Activated naive CD4-positive, alpha-beta T cell (primary cell): ENCODE results near the gene PAPPA.

ENCODE experiments used
- DNase-seq, 4 experiments: peaks; one replicate each; lab custom pipeline; 2025; lab: John Stamatoyannopoulos, UW

The PAPPA gene

GRCh38 chr9:116232424-116233159, 79.0 kb downstream of the PAPPA start:
- DNase-seq: no peak

GRCh38 chr9:116233160-116233530, 79.6 kb downstream of the PAPPA start:
- DNase-seq: no peak

GRCh38 chr9:116234081-116234480, 80.5 kb downstream of the PAPPA start:
- DNase-seq: no peak

GRCh38 chr9:116236979-116237378, 83.4 kb downstream of the PAPPA start:
- no peak for DNase-seq

GRCh38 chr9:116237456-116237855, 83.9 kb downstream of the PAPPA start:
- DNase-seq: no peak

- no peak for DNase-seq
Observed at GRCh38 chr9:116238225-116238624, 84.6 kb downstream of the PAPPA start.

- DNase-seq: no peak
Observed at GRCh38 chr9:116238776-116239340, 85.3 kb downstream of the PAPPA start.

- no peak for DNase-seq
Observed at GRCh38 chr9:116243708-116244107, 90.1 kb downstream of the PAPPA start.

GRCh38 chr9:116247284-116247683, 93.7 kb downstream of the PAPPA start:
- no peak for DNase-seq

GRCh38 chr9:116247791-116248374, 94.3 kb downstream of the PAPPA start:
- no peak for DNase-seq

- DNase-seq: no peak
Observed at GRCh38 chr9:116250891-116251290, 97.3 kb downstream of the PAPPA start.

- no peak for DNase-seq
Observed at GRCh38 chr9:116251366-116251765, 97.8 kb downstream of the PAPPA start.

- no peak for DNase-seq
Observed at GRCh38 chr9:116260531-116260930, 106.9 kb downstream of the PAPPA start.

- no peak for DNase-seq
Observed at GRCh38 chr9:116262448-116262847, 108.9 kb downstream of the PAPPA start.

- no peak for DNase-seq
Observed at GRCh38 chr9:116264361-116264760, 110.8 kb downstream of the PAPPA start.

GRCh38 chr9:116267021-116267420, 113.4 kb downstream of the PAPPA start:
- DNase-seq: no peak

- DNase-seq: no peak
Observed at GRCh38 chr9:116269250-116269649, 115.7 kb downstream of the PAPPA start.

- no peak for DNase-seq
Observed at GRCh38 chr9:116270546-116270945, 117.0 kb downstream of the PAPPA start.

GRCh38 chr9:116271340-116271739, 117.7 kb downstream of the PAPPA start:
- DNase-seq: no peak

- no peak for DNase-seq
Observed at GRCh38 chr9:116271991-116272390, 118.4 kb downstream of the PAPPA start.

- no peak for DNase-seq
Observed at GRCh38 chr9:116274293-116274692, 120.7 kb downstream of the PAPPA start.

GRCh38 chr9:116275418-116276195, 122.0 kb downstream of the PAPPA start:
- no peak for DNase-seq

GRCh38 chr9:116276196-116276493, 122.6 kb downstream of the PAPPA start:
- DNase-seq: no peak
